HG03469 (cell line): Measurements from ENCODE around the gene CRLF1.
"Not testable (repeated sequence)": the region's sequence is repeated elsewhere in the genome, so short reads cannot be mapped to it uniquely, and the experiment has no call there.

ENCODE experiments used
- ATAC-seq: cut with Tn5 transposase; IDR thresholded peaks from one replicate; pipeline ENCODE4 v1.9.1; 2021; ENCODE audit warnings: mild to moderate bottlenecking, moderate library complexity, moderate number of reproducible peaks; ENCODE audit not compliant: unreplicated experiment

The CRLF1 gene

GRCh38 chr19:18593367-18594095 lies 13.1 kb downstream of the CRLF1 start:
- no peak for ATAC-seq

- ATAC-seq = not testable (repeated sequence)
Observed at GRCh38 chr19:18592732-18593131, 13.9 kb downstream of the CRLF1 start.

GRCh38 chr19:18591735-18592385 lies 14.7 kb downstream of the CRLF1 start:
- ATAC-seq = no peak

GRCh38 chr19:18590273-18591272 lies 16.0 kb downstream of the CRLF1 start:
- ATAC-seq = peak; percentile 36

- peak; percentile 10 for ATAC-seq
Observed at GRCh38 chr19:18589380-18590272, 17.0 kb downstream of the CRLF1 start.

GRCh38 chr19:18588611-18589379 lies 17.8 kb downstream of the CRLF1 start, which contains the start of gene REX1BD:
TSS of gene REX1BD (plus strand) at chr19:18588798. CDS start at chr19:18588802, 4 bp downstream.
- ATAC-seq = peak; percentile 46

- ATAC-seq = no peak
Observed at GRCh38 chr19:18587962-18588610, 18.5 kb downstream of the CRLF1 start.

- no peak for ATAC-seq
Observed at GRCh38 chr19:18587561-18587960, 19.0 kb downstream of the CRLF1 start.

- ATAC-seq = no peak
Observed at GRCh38 chr19:18586306-18586705, 20.3 kb downstream of the CRLF1 start.

- no peak for ATAC-seq
Observed at GRCh38 chr19:18580311-18580710, 26.3 kb downstream of the CRLF1 start.

GRCh38 chr19:18577365-18577914 lies 29.2 kb downstream of the CRLF1 start:
- no peak for ATAC-seq

- no peak for ATAC-seq
Observed at GRCh38 chr19:18576383-18576782, 30.2 kb downstream of the CRLF1 start.

GRCh38 chr19:18574691-18575291 lies 31.8 kb downstream of the CRLF1 start:
- ATAC-seq = no peak

- ATAC-seq = peak; percentile 85
Observed at GRCh38 chr19:18571564-18572344, 34.8 kb downstream of the CRLF1 start, which contains the start of gene UBA52. TSS of gene UBA52 (plus strand) at chr19:18571857. CDS start at chr19:18573301, 1,444 bp downstream.

GRCh38 chr19:18568367-18568766 lies 38.2 kb downstream of the CRLF1 start:
- ATAC-seq = no peak

- no peak for ATAC-seq
Observed at GRCh38 chr19:18566953-18567352, 39.6 kb downstream of the CRLF1 start.

GRCh38 chr19:18562086-18562485 lies 44.5 kb downstream of the CRLF1 start:
- no peak for ATAC-seq
